IPS DF 6.9 (cell line): ENCODE measurements around the gene DBH.

Experiments used
- DNase-seq: peaks from one replicate; pipeline ENCODE4 v3.0.0-alpha.2; 2013; ENCODE audit warnings: low read depth, low spot score
- H3K27ac ChIP-seq: one replicate; pipeline ENCODE4 v1.5.1; 2013; ENCODE audit warnings: low read length, control low read depth
- H3K27me3 ChIP-seq: 2 replicates; pipeline ENCODE4 v1.6.1; 2013; ENCODE audit warnings: mild to moderate bottlenecking, low read length; ENCODE audit not compliant: control insufficient read depth, insufficient read depth
- H3K36me3 ChIP-seq: 2 replicates; pipeline ENCODE4 v1.6.1; 2013; ENCODE audit warnings: low read length; ENCODE audit not compliant: control insufficient read depth, insufficient read depth
- H3K4me1 ChIP-seq: 2 replicates; pipeline ENCODE4 v1.6.1; 2013; ENCODE audit warnings: low read length; ENCODE audit not compliant: control insufficient read depth, insufficient read depth
- H3K4me3 ChIP-seq: 2 replicates; pipeline ENCODE4 v1.5.1; 2013; ENCODE audit warnings: mild to moderate bottlenecking, low read length
- H3K9me3 ChIP-seq: 2 replicates; pipeline ENCODE4 v1.6.1; 2013; ENCODE audit warnings: low read length, inconsistent platforms; ENCODE audit not compliant: control insufficient read depth, insufficient read depth
- WGBS: extraction: QIAGEN DNeasy Blood & Tissue Kit; methylation state at CpG from one replicate; pipeline ENCODE4 v1.1.7; 2013; ENCODE audit warnings: mixed read lengths, missing lambda C conversion rate; ENCODE audit not compliant: insufficient read length, insufficient coverage; 5-methylcytosine and 5-hydroxymethylcytosine counted together

DBH gene

GRCh38 chr9:133701321-133701980 is 65.3 kb downstream of the DBH start:
- WGBS = no CpG with 5 or more reads among the region's 33 CpGs
- H3K4me3 ChIP-seq = no peak overlapping the region
- H3K27me3 ChIP-seq = no peaks in the 10 kb centered on the region
- H3K27ac ChIP-seq = no peak overlapping the region
- H3K4me1 ChIP-seq = peaks cover 5% of the 10 kb centered on the region; the same call in 1 of the 2 replicates
- DNase-seq = no peak
- H3K36me3 ChIP-seq = no peaks in the 10 kb centered on the region
- no peaks in the 10 kb centered on the region for H3K9me3 ChIP-seq

GRCh38 chr9:133701981-133702797 is 66.0 kb downstream of the DBH start:
- H3K4me3 ChIP-seq = no peak overlapping the region
- no peaks in the 10 kb centered on the region for H3K27me3 ChIP-seq
- no peak for DNase-seq
- H3K4me1 ChIP-seq = peaks cover 5% of the 10 kb centered on the region; the same call in 1 of the 2 replicates
- no peaks in the 10 kb centered on the region for H3K9me3 ChIP-seq
- H3K27ac ChIP-seq = no peak overlapping the region
- no CpG with 5 or more reads among the region's 39 CpGs for WGBS
- no peaks in the 10 kb centered on the region for H3K36me3 ChIP-seq

- DNase-seq = no peak
- Histone ChIP-seq H3K9me3 (no peaks in the 10 kb centered on the region), H3K4me1 (peaks cover 5% of the 10 kb centered on the region; the same call in 1 of the 2 replicates), H3K4me3 (no peak overlapping the region), H3K27ac (no peak overlapping the region), H3K27me3 (no peaks in the 10 kb centered on the region), H3K36me3 (no peaks in the 10 kb centered on the region)
- WGBS = no CpG with 5 or more reads among the region's 39 CpGs
Observed at GRCh38 chr9:133702798-133703590, 66.8 kb downstream of the DBH start.

DNA sequence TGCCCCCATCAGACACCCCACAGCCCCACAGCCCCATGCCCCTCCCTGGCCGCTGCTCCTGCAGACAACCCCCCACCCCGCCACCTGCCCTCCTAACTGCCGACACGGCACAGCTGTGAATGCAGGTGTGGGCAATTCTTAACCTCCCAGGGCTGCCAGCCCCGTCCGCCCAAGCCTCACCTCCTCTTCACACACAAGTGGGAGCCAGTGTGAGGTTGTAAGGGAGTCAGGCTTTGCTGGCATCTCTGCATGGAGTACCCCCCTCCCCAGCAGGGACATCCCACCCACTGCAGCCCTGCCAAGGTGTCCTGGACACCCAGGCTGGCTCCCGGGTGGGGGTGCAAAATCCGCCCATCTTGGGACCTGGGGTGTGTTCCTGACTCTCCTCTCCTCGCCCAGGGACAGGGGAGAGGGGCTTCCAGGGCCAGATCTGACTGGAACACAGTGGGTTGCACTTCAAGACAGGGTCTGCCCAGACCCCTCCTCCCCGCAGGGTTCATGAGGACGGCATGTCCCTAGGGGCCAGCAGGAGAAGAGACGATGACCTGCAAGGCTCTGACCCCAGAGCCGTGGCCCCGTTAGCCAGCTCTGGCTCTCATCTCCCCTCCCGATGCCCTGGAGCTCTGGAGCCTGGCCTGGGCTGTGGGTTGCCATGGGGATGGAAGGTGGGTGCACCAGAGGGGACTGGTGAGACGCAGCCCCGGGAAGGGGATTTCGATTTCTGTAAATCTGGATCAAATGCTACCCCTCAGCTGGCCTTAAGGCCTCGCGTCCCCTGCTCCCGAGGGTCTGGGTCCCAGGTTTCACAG is 67.6 kb downstream of the DBH start:
- Histone ChIP-seq H3K9me3 (no peaks in the 10 kb centered on the region), H3K4me1 (peaks cover 5% of the 10 kb centered on the region; the same call in 1 of the 2 replicates), H3K27ac (no peak overlapping the region), H3K36me3 (no peaks in the 10 kb centered on the region), H3K27me3 (no peaks in the 10 kb centered on the region), H3K4me3 (no peak overlapping the region)
- DNase-seq = no peak
- WGBS = no CpG with 5 or more reads among the region's 21 CpGs

DNA sequence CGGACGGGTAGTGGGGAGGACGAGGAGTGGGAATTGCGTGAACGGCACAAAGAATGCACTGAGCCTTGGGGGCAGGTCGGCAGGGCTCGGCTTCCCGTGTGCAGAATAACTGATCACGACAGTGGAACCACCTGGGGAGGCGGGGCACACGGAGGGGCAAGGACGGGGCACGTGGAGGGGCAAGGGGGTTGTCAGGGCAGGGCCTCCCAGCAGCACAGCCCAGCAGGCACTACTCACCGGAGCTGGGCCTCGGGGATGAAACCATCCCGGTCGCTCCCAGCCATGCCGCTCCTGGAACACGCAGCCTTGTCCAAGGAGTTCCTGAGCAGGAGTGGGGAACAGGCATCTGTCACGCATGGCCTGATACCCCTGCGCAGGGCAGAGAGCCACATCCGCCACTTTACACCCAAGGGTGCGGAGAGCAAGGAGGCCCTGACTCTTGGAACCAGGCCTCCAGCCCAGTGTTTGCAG is 68.6 kb downstream of the DBH start:
- H3K27ac ChIP-seq = no peak overlapping the region

GRCh38 chr9:133705576-133705975 is 69.4 kb downstream of the DBH start:
- Histone ChIP-seq H3K36me3 (no peaks in the 10 kb centered on the region), H3K4me3 (no peak overlapping the region), H3K9me3 (no peaks in the 10 kb centered on the region), H3K4me1 (peaks cover 5% of the 10 kb centered on the region; the same call in 1 of the 2 replicates), H3K27me3 (no peaks in the 10 kb centered on the region), H3K27ac (no peak overlapping the region)
- DNase-seq = no peak
- WGBS = no CpG with 5 or more reads among the region's 10 CpGs

More for the DNA sequence above, 68.6 kb downstream of the DBH start:
- no CpG with 5 or more reads among the region's 23 CpGs for WGBS
- DNase-seq = no peak
- Histone ChIP-seq H3K9me3 (no peaks in the 10 kb centered on the region), H3K4me1 (peaks cover 5% of the 10 kb centered on the region; the same call in 1 of the 2 replicates), H3K4me3 (no peak overlapping the region; the same call in 1 of the 2 replicates), H3K36me3 (no peaks in the 10 kb centered on the region), H3K27me3 (no peaks in the 10 kb centered on the region)

- Histone ChIP-seq H3K27me3 (no peaks in the 10 kb centered on the region), H3K4me1 (peaks cover 5% of the 10 kb centered on the region; the same call in 1 of the 2 replicates), H3K9me3 (no peaks in the 10 kb centered on the region), H3K4me3 (no peak overlapping the region), H3K27ac (no peak overlapping the region), H3K36me3 (no peaks in the 10 kb centered on the region; the same call in 1 of the 2 replicates)
- no peak for DNase-seq
- WGBS = no CpG with 5 or more reads among the region's 12 CpGs
Observed at GRCh38 chr9:133706307-133707050, 70.3 kb downstream of the DBH start.

- Histone ChIP-seq H3K36me3 (no peaks in the 10 kb centered on the region; the same call in 1 of the 2 replicates), H3K4me1 (peaks cover 3% of the 10 kb centered on the region; the same call in 1 of the 2 replicates), H3K27me3 (no peaks in the 10 kb centered on the region), H3K4me3 (no peak overlapping the region), H3K27ac (no peak overlapping the region), H3K9me3 (no peaks in the 10 kb centered on the region)
- no peak for DNase-seq
- WGBS = no CpG with 5 or more reads among the region's 17 CpGs
Observed at GRCh38 chr9:133707065-133707762, 71.1 kb downstream of the DBH start.

DNA sequence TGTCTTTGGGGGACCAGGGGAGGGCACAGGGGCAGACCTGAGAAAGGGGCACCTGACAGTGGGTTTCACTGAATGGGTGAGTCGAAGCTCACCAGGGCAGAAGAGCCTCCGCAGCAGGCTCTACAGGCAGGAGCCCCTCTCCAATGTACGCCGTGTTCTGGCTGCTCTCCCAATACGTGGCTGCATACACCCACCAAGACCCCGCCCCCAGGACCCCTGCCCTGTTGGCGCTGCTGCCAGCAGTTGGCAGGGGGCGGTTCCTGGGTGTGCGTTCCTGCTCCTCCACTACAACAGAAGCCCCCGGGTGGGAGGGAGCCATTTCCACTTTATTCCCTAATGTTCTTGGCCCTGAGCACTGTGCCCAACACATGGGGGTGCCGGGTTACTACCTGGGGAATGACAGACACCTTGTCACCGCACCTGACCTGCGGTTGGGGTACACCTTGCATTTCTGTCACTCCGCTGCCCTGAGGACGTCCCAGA is 71.6 kb downstream of the DBH start:
- WGBS = no CpG with 5 or more reads among the region's 15 CpGs
- H3K36me3 ChIP-seq = no peaks in the 10 kb centered on the region; the same call in 1 of the 2 replicates

More for the DNA sequence above, 71.6 kb downstream of the DBH start:
- peaks cover 2% of the 10 kb centered on the region; the same call in 1 of the 2 replicates for H3K4me1 ChIP-seq
- H3K27me3 ChIP-seq = no peaks in the 10 kb centered on the region
- H3K4me3 ChIP-seq = no peak overlapping the region
- no peak overlapping the region for H3K27ac ChIP-seq
- no peak for DNase-seq
- no peaks in the 10 kb centered on the region for H3K9me3 ChIP-seq
